ENCODE data around the gene PARP3. TPM values are rescaled to one million over a fixed set of nuclear protein-coding genes. Genes with fewer than 3 reads are reported as not detected.

The PARP3 gene
- total and polyA plus RNA-seq, 2 of the 8 experiments (the other 6 are each of a cell fraction or from before 2014, with no cell fraction given) = 1.3 to 1.6 TPM

- Histone ChIP-seq H4K20me1 (replicated peaks in 1 of 2; ENCODE audit: control insufficient read depth in 1 of 2, insufficient read depth in 2 of 2, low read length in 2 of 2) (peaks cover 0 to 2% of the 10 kb centered on the region in 2 experiments), H3K9ac (replicated peaks in 1 of 4; ENCODE audit: extremely low read depth in 1 of 4, low read depth in 3 of 4, low read length in 3 of 4) (peak overlapping the region in 2 of 4 experiments; percentile 1 to 30; a peak in 2 of 7 replicates), H3K27ac (ENCODE audit: low read depth, low read length) (no peak overlapping the region), H3K4ac (replicated peaks; ENCODE audit: insufficient read length, low read depth, low read length) (peak overlapping the region; percentile 86), H4K8ac (ENCODE audit: extremely low read depth, insufficient read depth, low read length) (peak overlapping the region; percentile 75; the same call in 1 of the 2 replicates), H2BK12ac (ENCODE audit: low read depth, low read length) (peak overlapping the region; percentile 91; the same call in 1 of the 2 replicates), H3K36me3 (ENCODE audit: control insufficient read depth in 2 of 4, insufficient read depth in 4 of 4, low read length in 3 of 4) (no peaks in the 10 kb centered on the region), H4K91ac (replicated peaks; ENCODE audit: insufficient read length, low read length) (peak overlapping the region; percentile 78), H3K79me1 (ENCODE audit: low read depth, low read length) (peaks cover 7% of the 10 kb centered on the region), H3K4me3 (ENCODE audit: extremely low read depth in 1 of 4, insufficient read depth in 2 of 4, low read depth in 3 of 4, low read length in 4 of 4) (peak overlapping the region; percentile 53 to 63 (median 56)), H3K4me2 (ENCODE audit: insufficient read depth in 1 of 2, low read depth in 2 of 2, low read length in 2 of 2) (peak overlapping the region; percentile 89 to 97), H3K56ac (replicated peaks; ENCODE audit: insufficient read length, low read depth, low read length) (peak overlapping the region; percentile 43), H3K18ac (ENCODE audit: extremely low read depth, low read length) (peak overlapping the region; percentile 89), H2BK120ac (replicated peaks; ENCODE audit: low read depth, low read length) (no peak overlapping the region), H4K5ac (ENCODE audit: insufficient read length, low read depth, low read length) (peak overlapping the region; percentile 71), H3K23ac (ENCODE audit: insufficient read length) (no peak overlapping the region), H2AK5ac (ENCODE audit: low read depth, low read length) (peak overlapping the region; percentile 32; the same call in 1 of the 2 replicates), H2AFZ (ENCODE audit: low read length) (peak overlapping the region; percentile 52), H3K27me3 (replicated peaks in 1 of 4; ENCODE audit: control insufficient read depth in 3 of 4, extremely low read depth in 1 of 4, insufficient read depth in 3 of 4, low read length in 3 of 4) (peaks cover 0 to 4% (median 0%) of the 10 kb centered on the region in 4 experiments; a peak in 3 of 7 replicates), H3K23me2 (ENCODE audit: low read depth, low read length) (peaks cover 7% of the 10 kb centered on the region), H2BK20ac (ENCODE audit: low read length) (peak overlapping the region; percentile 87; the same call in 1 of the 2 replicates), H3K4me1 (replicated peaks in 1 of 4; ENCODE audit: control insufficient read depth in 3 of 4, insufficient read depth in 4 of 4, low read length in 3 of 4) (peaks cover 0 to 12% (median 9%) of the 10 kb centered on the region in 4 experiments; a peak in 6 of 7 replicates), H3K9me3 (ENCODE audit: insufficient read depth in 2 of 2, low read depth in 1 of 2, low read length in 1 of 2) (no peaks in the 10 kb centered on the region), H3K79me2 (ENCODE audit: control insufficient read depth in 1 of 2, insufficient read depth in 2 of 2, low read length in 2 of 2) (no peaks in the 10 kb centered on the region), H2BK15ac (ENCODE audit: low read length) (peak overlapping the region; percentile 88; the same call in 1 of the 2 replicates), H2BK5ac (ENCODE audit: low read depth, low read length) (peak overlapping the region; percentile 95), H3K14ac (ENCODE audit: insufficient read length) (no peak overlapping the region)
- no peak for FAIRE-seq
- peak in 1 of 2 experiments; percentile 66 for DNase-seq (ENCODE audit: low read depth in 1 of 2, low spot score in 2 of 2)
- ChIA-PET CTCF (ENCODE audit: partially characterized antibody) (interaction anchor here (0.7 to 5.5 kb wide), 23 partner anchors 9 to 223 kb away, joined by 3 to 66 read pairs (median 7); partner anchors contain the start of genes ABHD14B, GPR62, PARP3 and PCBP4), POLR2A (ENCODE audit: partially characterized antibody) (interaction anchor here (0.8 to 29.3 kb wide), 15 partner anchors 1 to 174 kb away, joined by 3 to 923 read pairs (median 5); partner anchors contain the start of genes ABHD14A, ABHD14B, ACY1 and GPR62)
- 9% methylated on average over 4 of the region's 4 CpGs; no CpG with 5 or more reads in 1 of the 2 experiments for WGBS, 2 experiments (ENCODE audit: extremely low coverage in 1 of 2, insufficient coverage in 1 of 2, insufficient read length in 1 of 2, insufficient replicate concordance in 2 of 2, low coverage in 1 of 2, low lambda C conversion rate in 2 of 2, missing lambda C conversion rate in 1 of 2)
- TF ChIP-seq CBX8 (IDR thresholded peaks at IDR 0.05; ENCODE audit: borderline replicate concordance, low read depth, low read length) = no peak
- TF ChIP-seq RAD21 (IDR thresholded peaks at IDR 0.05 in 1 of 2, conservative IDR thresholded peaks at IDR 0.05 in 1 of 2; ENCODE audit: low read depth in 2 of 2, low read length in 2 of 2) = peak; percentile 25 to 41; a peak in 3 of 4 replicates
- peak; percentile 69 for TF ChIP-seq CTBP2 (IDR thresholded peaks at IDR 0.05; ENCODE audit: borderline replicate concordance, insufficient read depth, insufficient read length, low read length)
- TF ChIP-seq USF2 (IDR thresholded peaks at IDR 0.05; ENCODE audit: low read length) = no peak
- no peak for TF ChIP-seq HDAC6 (IDR thresholded peaks at IDR 0.05; ENCODE audit: low read depth, low read length)
- no peak for TF ChIP-seq ASH2L (IDR thresholded peaks at IDR 0.05; ENCODE audit: low read length)
- TF ChIP-seq NRF1 (IDR thresholded peaks at IDR 0.05; ENCODE audit: low read depth, low read length) = no peak
- TF ChIP-seq SRF (IDR thresholded peaks at IDR 0.05; ENCODE audit: low read depth, low read length) = no peak
- no peak for TF ChIP-seq POLR2AphosphoS5 (IDR thresholded peaks at IDR 0.05; ENCODE audit: low read depth, low read length)
- peak; percentile 21 for TF ChIP-seq SAP30 (IDR thresholded peaks at IDR 0.05; ENCODE audit: insufficient read depth, insufficient replicate concordance, low read length)
Measured at GRCh38 chr3:51982352-51982837, 40.2 kb downstream of the PARP3 start.
